B cell (primary cell): ENCODE results near the gene DCHS1. TPM values are rescaled to one million over a fixed set of nuclear protein-coding genes. Genes with fewer than 3 reads are reported as not detected.

Experiments
- ATAC-seq: fragments of 200-7000 bp; cut with Tn5 transposase; one replicate; pipeline ENCODE4 v1.10.0; 2021; ENCODE audit warnings: low read depth, mild to moderate bottlenecking, moderate number of reproducible peaks, moderate library complexity
- CTCF ChIA-PET: fragments of 350-600 bp; sonication (Branson Sonifier 250); formaldehyde crosslinking; loops from one replicate; lab custom pipeline; 2021; ENCODE audit warnings: antibody characterized with exemption, inconsistent platforms; lab: Charles Lee
- POLR2A ChIA-PET: fragments of 350-600 bp; sonication (Branson Sonifier 250); formaldehyde crosslinking; loops from one replicate; lab custom pipeline; 2021; ENCODE audit warnings: antibody characterized with exemption; lab: Charles Lee
- DNase-seq: peaks from one replicate; pipeline ENCODE4 v3.0.0; 2013
- H2AFZ ChIP-seq: 2 replicates; pipeline ENCODE4 v1.6.1; 2012; ENCODE audit warnings: mild to moderate bottlenecking, low read depth, low read length; ENCODE audit not compliant: insufficient read depth, poor library complexity, severe bottlenecking
- H3K27ac ChIP-seq, 2 donors: 1 replicate in 1 of 2; 2 replicates in 1 of 2; pipeline ENCODE4 v1.5.1; 2012 to 2013; ENCODE audit warnings: low read length in 2 of 2, mild to moderate bottlenecking in 2 of 2, moderate library complexity in 1 of 2
- H3K27me3 ChIP-seq, 4 experiments: fragments of 200-600 bp in 1 of 4; sonication (generic) in 1 of 4; replicated peaks in 1 of 4; 1 replicate in 2 of 4; 2 replicates in 2 of 4; pipeline versions ENCODE4 v1.6.1 to v1.7.0; 2013 to 2016; ENCODE audit warnings: low read length in 3 of 4, mild to moderate bottlenecking in 2 of 4, mixed read lengths in 1 of 4, moderate library complexity in 1 of 4; ENCODE audit not compliant: insufficient read depth in 4 of 4, control insufficient read depth in 3 of 4; ENCODE audit errors: control extremely low read depth in 1 of 4
- H3K36me3 ChIP-seq, 2 experiments: replicated peaks in 1 of 2; 1 replicate in 1 of 2; 2 replicates in 1 of 2; pipeline versions ENCODE4 v1.6.1 to v1.7.1; 2013; ENCODE audit warnings: low read length in 1 of 2; ENCODE audit not compliant: insufficient read depth in 2 of 2, control insufficient read depth in 1 of 2; ENCODE audit errors: control extremely low read depth in 1 of 2, extremely low read depth in 1 of 2
- H3K4me1 ChIP-seq, 2 donors: fragments of 200-600 bp in 1 of 2; sonication (generic) in 1 of 2; 1 replicate in 1 of 2; 2 replicates in 1 of 2; pipeline versions ENCODE4 v1.5.1 to v1.6.1; 2013 to 2017; ENCODE audit warnings: low read length in 2 of 2; ENCODE audit not compliant: control insufficient read depth in 2 of 2, insufficient read depth in 2 of 2
- H3K4me2 ChIP-seq: replicated peaks from 2 replicates; pipeline ENCODE3; 2012; ENCODE audit warnings: mild to moderate bottlenecking, low read depth, low read length; ENCODE audit not compliant: poor library complexity, severe bottlenecking
- H3K4me3 ChIP-seq, 5 experiments: fragments of 200-600 bp in 1 of 5; sonication (generic) in 1 of 5; 1 replicate in 3 of 5; 2 replicates in 2 of 5; pipeline versions ENCODE4 v1.5.1 to v1.7.0; 2011 to 2016; ENCODE audit warnings: low read length in 4 of 5, mild to moderate bottlenecking in 4 of 5, low read depth in 2 of 5, control low read depth in 1 of 5, moderate library complexity in 1 of 5; ENCODE audit not compliant: insufficient read depth in 1 of 5; ENCODE audit errors: control extremely low read depth in 1 of 5, extremely low read depth in 1 of 5
- H3K79me2 ChIP-seq: fragments of 200-600 bp; sonication (generic); one replicate; pipeline ENCODE4 v1.6.0; 2016; ENCODE audit warnings: low read length; ENCODE audit not compliant: control insufficient read depth, insufficient read depth
- H3K9ac ChIP-seq: fragments of 200-600 bp; sonication (generic); 2 replicates; pipeline ENCODE4 v1.6.1; 2017; ENCODE audit warnings: mild to moderate bottlenecking, low read length, moderate library complexity
- H3K9me3 ChIP-seq, 3 donors: one replicate each; pipeline versions ENCODE4 v1.6.1 to v1.7.1; 2013; ENCODE audit warnings: low read length in 2 of 3; ENCODE audit not compliant: control insufficient read depth in 2 of 3, insufficient read depth in 1 of 3; ENCODE audit errors: control extremely low read depth in 1 of 3
- H4K20me1 ChIP-seq: 2 replicates; pipeline ENCODE4 v1.6.0; 2012; ENCODE audit warnings: mild to moderate bottlenecking, low read length; ENCODE audit not compliant: insufficient read depth, control insufficient read depth, poor library complexity, severe bottlenecking
- H3K27ac Mint-ChIP-seq: one replicate; pipeline ENCODE4 v1.8.0; 2021; ENCODE audit warnings: mixed read lengths
- H3K27me3 Mint-ChIP-seq: one replicate; pipeline ENCODE4 v1.8.0; 2021; ENCODE audit warnings: mixed read lengths
- H3K4me1 Mint-ChIP-seq: one replicate; pipeline ENCODE4 v1.8.0; 2021; ENCODE audit warnings: mixed read lengths
- H3K4me3 Mint-ChIP-seq: one replicate; pipeline ENCODE4 v1.8.0; 2021; ENCODE audit warnings: mixed read lengths
- H3K9me3 Mint-ChIP-seq: one replicate; pipeline ENCODE4 v1.8.0; 2022; ENCODE audit warnings: mixed read lengths; ENCODE audit not compliant: insufficient read depth
- EZH2 ChIP-seq: IDR thresholded peaks from 2 replicates; pipeline ENCODE4 v1.6.1; 2012; ENCODE audit warnings: borderline replicate concordance, low read depth, mild to moderate bottlenecking, moderate library complexity, low read length; ENCODE audit not compliant: insufficient read depth, poor library complexity, severe bottlenecking
- WGBS: methylation state at CpG from one replicate; pipeline ENCODE4 v1.1.5; 2013; ENCODE audit warnings: missing lambda C conversion rate; ENCODE audit not compliant: insufficient coverage; 5-methylcytosine and 5-hydroxymethylcytosine counted together
- intact Hi-C: fragments of 100-400 bp; cut with micrococcal nuclease; formaldehyde crosslinking; loops from one replicate; pipeline ENCODE4 v1.10.0; 2022
- polyA plus RNA-seq: library from polyadenylated mRNA; depleted of rRNA; stranded (reverse); fragments of >200 nt; gene quantifications from 2 replicates; pipeline ENCODE4 v1.2.3, GENCODE V29; 2012
- total RNA-seq, 2 donors: library from RNA; stranded (reverse); fragments of 120-200 nt in 1 of 2; gene quantifications; 1 replicate in 1 of 2; 2 replicates in 1 of 2; pipeline versions ENCODE4 v1.2.3 to v1.2.4, GENCODE V29; 2013 to 2022
- TF ChIP-seq, protein P1 (sequence below): fragments of 200-600 bp; IDR thresholded peaks from one replicate; pipeline ENCODE4 v1.8.0; 2022; ENCODE audit warnings: antibody characterized with exemption, mild to moderate bottlenecking

Gene DCHS1
- total and polyA plus RNA-seq, 2 donors (not counting 1 experiment from before 2014, with no cell fraction given), result 0.31 to 0.84 TPM

DNA sequence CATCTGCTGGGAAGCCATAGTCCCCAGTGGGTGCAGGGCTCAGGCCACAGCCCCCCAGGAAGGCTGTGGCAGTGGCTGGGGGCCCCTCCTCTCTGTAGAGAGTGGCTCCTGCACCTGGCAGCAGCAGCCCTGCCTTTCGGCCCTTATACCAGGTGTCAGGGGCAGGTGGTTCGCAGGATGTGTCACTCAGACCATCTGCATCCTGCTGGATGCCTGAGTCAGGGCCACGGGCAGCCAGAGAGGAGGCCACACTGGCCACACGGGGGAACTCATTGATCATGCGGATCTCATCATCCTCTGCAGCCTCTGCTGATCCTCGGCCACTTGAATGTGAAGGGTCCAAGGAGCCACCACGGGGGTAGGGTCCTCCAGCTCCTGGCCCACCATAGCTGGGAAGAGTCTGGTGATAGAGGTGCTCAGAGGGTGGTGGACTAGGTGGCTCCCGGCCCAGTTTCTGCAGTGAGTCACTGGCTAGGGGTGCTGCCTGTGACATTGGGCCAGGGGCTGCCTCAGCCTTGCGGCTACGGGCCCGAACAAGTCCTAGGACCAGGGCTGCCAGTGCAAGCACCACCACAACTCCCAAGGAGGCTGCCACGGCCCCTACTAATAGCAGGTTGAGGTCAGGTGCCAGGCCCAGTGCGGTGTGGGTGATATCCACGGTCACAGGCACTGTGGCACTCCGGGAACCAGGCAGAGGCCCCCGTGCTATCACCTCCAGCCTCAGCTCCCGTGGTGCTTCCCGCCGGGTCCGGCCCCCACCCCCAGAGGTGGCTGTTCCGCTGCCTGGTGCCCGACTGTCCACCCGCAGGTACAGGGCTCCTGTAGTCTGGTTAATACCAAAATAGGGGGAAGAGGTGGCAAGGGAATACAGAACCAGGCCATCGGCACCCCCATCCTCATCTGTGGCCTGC, 33.1 kb downstream of the DCHS1 start:
- no peaks in the 10 kb centered on the region for H3K9me3 Mint-ChIP-seq
- peaks cover 17% of the 10 kb centered on the region for H3K79me2 ChIP-seq
- H3K27ac ChIP-seq, result no peak overlapping the region
- no peak overlapping the region for H3K4me2 ChIP-seq
- POLR2A ChIA-PET, result interaction anchor here (1.1 to 2.1 kb wide), 3 partner anchors 10 to 15 kb away, joined by 4 to 7 read pairs (median 6); partner anchors contain the start of gene TAF10
- H3K9me3 ChIP-seq, result no peaks in the 10 kb centered on the region
- H3K4me3 ChIP-seq, result no peak overlapping the region
- H3K36me3 ChIP-seq, result no peaks in the 10 kb centered on the region
- H3K4me1 ChIP-seq, result peaks cover 21 to 34% of the 10 kb centered on the region in 2 donors
- peaks cover 12% of the 10 kb centered on the region for H3K4me1 Mint-ChIP-seq
- no peak for ATAC-seq
- no peak overlapping the region for H3K9ac ChIP-seq
- 87% methylated on average over 22 of the region's 24 CpGs for WGBS
- intact Hi-C loops, result no loop called here
- no peak overlapping the region for H2AFZ ChIP-seq
- no peaks in the 10 kb centered on the region for H3K27me3 ChIP-seq
- CTCF ChIA-PET, result interaction anchor here (0.9 to 2.3 kb wide), 5 partner anchors 10 to 134 kb away, joined by 3 to 12 read pairs (median 4); partner anchors contain the start of gene TAF10
- no peak overlapping the region for H3K4me3 Mint-ChIP-seq
- H4K20me1 ChIP-seq, result no peaks in the 10 kb centered on the region
- H3K27ac Mint-ChIP-seq, result no peak overlapping the region
- DNase-seq, result no peak
- TF ChIP-seq EZH2, result no peak
- TF ChIP-seq, protein P1, sequence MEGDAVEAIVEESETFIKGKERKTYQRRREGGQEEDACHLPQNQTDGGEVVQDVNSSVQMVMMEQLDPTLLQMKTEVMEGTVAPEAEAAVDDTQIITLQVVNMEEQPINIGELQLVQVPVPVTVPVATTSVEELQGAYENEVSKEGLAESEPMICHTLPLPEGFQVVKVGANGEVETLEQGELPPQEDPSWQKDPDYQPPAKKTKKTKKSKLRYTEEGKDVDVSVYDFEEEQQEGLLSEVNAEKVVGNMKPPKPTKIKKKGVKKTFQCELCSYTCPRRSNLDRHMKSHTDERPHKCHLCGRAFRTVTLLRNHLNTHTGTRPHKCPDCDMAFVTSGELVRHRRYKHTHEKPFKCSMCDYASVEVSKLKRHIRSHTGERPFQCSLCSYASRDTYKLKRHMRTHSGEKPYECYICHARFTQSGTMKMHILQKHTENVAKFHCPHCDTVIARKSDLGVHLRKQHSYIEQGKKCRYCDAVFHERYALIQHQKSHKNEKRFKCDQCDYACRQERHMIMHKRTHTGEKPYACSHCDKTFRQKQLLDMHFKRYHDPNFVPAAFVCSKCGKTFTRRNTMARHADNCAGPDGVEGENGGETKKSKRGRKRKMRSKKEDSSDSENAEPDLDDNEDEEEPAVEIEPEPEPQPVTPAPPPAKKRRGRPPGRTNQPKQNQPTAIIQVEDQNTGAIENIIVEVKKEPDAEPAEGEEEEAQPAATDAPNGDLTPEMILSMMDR, result no peak
- no peaks in the 10 kb centered on the region for H3K27me3 Mint-ChIP-seq
